DND-41 (cell line): ENCODE measurements around the gene RAI1.

Experiments used
- EZH2 ChIP-seq: IDR thresholded peaks from 3 replicates; pipeline ENCODE4 v1.6.1; 2012; ENCODE audit warnings: borderline replicate concordance, low read depth, mild to moderate bottlenecking, moderate library complexity, low read length, inconsistent platforms; ENCODE audit not compliant: severe bottlenecking
- TF ChIP-seq, protein P1 (sequence below): IDR thresholded peaks from 2 replicates; pipeline ENCODE4 v1.5.1; 2012; ENCODE audit warnings: borderline replicate concordance, low read length, moderate library complexity, mild to moderate bottlenecking; ENCODE audit not compliant: poor library complexity, severe bottlenecking; ENCODE audit errors: extremely low read depth

DNA sequence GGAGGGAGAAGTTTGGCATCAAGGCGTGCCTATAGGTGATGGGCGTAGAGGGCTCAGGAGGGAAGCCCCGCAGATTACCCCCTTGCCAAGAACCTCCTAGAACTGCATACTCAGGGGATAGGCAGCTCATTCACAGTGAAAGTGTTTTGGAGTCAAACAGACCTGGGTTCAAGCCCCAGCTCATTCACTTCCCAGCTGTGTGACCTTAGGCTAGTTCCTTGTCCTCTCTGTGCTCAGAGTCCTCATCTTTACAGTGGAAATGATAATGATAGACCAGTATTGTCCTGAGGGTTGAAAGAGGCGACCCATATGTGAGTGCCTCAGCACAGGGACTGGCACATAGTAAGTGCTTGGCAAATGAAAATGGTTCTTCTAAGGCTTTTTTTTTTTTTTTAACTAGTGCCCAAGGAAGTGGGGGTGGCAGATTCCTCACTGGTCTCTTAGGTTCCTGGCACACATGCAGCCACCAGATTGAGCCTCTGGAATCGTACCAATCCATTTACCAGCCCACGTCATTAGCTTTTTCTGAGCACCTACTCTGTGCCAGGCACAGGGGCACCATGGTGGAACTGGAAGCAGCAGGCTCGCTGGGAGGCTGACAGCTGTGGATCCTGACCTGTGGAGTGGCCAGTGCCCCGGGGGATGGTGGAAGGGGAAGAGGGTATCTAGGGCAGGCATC, 79.8 kb downstream of the RAI1 start:
- TF ChIP-seq, protein P1, sequence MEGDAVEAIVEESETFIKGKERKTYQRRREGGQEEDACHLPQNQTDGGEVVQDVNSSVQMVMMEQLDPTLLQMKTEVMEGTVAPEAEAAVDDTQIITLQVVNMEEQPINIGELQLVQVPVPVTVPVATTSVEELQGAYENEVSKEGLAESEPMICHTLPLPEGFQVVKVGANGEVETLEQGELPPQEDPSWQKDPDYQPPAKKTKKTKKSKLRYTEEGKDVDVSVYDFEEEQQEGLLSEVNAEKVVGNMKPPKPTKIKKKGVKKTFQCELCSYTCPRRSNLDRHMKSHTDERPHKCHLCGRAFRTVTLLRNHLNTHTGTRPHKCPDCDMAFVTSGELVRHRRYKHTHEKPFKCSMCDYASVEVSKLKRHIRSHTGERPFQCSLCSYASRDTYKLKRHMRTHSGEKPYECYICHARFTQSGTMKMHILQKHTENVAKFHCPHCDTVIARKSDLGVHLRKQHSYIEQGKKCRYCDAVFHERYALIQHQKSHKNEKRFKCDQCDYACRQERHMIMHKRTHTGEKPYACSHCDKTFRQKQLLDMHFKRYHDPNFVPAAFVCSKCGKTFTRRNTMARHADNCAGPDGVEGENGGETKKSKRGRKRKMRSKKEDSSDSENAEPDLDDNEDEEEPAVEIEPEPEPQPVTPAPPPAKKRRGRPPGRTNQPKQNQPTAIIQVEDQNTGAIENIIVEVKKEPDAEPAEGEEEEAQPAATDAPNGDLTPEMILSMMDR: no peak
- no peak for TF ChIP-seq EZH2
